Uterus (tissue), 4 donors: ENCODE data around the gene VAV1. TPM values are rescaled to one million over a fixed set of nuclear protein-coding genes. Genes with fewer than 3 reads are reported as not detected.

Experiments used
- DNase-seq, 2 donors: peaks; one replicate each; pipeline ENCODE4 v3.0.0-alpha.2; 2019 to 2020
- H3K27ac ChIP-seq, 2 donors: fragments of 200-600 bp; sonication (generic); 1 replicate in 1 of 2; 2 replicates in 1 of 2; pipeline ENCODE4 v1.5.1; 2016 to 2018
- H3K27me3 ChIP-seq, 2 donors: fragments of 200-600 bp; sonication (generic); one replicate each; pipeline ENCODE4 v1.5.1; 2018 to 2019; ENCODE audit warnings: control low read depth in 1 of 2
- H3K36me3 ChIP-seq, 2 donors: fragments of 200-600 bp; sonication (generic); one replicate each; pipeline ENCODE4 v1.5.1; 2019; ENCODE audit warnings: control low read depth in 1 of 2
- H3K4me1 ChIP-seq, 2 donors: fragments of 200-600 bp; sonication (generic); one replicate each; pipeline ENCODE4 v1.5.1; 2018 to 2019; ENCODE audit warnings: control low read depth in 1 of 2
- H3K4me3 ChIP-seq, 2 donors: fragments of 200-600 bp; sonication (generic); 1 replicate in 1 of 2; 2 replicates in 1 of 2; pipeline ENCODE4 v1.5.1; 2018 to 2019; ENCODE audit warnings: mild to moderate bottlenecking in 1 of 2
- H3K9me3 ChIP-seq, 2 donors: fragments of 200-600 bp; sonication (generic); one replicate each; pipeline ENCODE4 v1.5.1; 2019; ENCODE audit warnings: control low read depth in 1 of 2
- POLR2A ChIP-seq, 2 donors: fragments of 450-650 bp; IDR thresholded peaks; one replicate each; pipeline ENCODE4 v1.6.1; 2016; ENCODE audit warnings: antibody characterized with exemption in 2 of 2, mild to moderate bottlenecking in 1 of 2, moderate library complexity in 1 of 2
- intact Hi-C: fragments of 100-400 bp; cut with DNase I; formaldehyde crosslinking; loops from one replicate; pipeline ENCODE4 v1.15.1; 2023; ENCODE audit warnings: low total_unique reads
- total RNA-seq, 4 donors: library from RNA; depleted of rRNA in 3 of 4; stranded (reverse); fragments of >200 nt in 3 of 4; gene quantifications; one replicate each; pipeline versions ENCODE4 v1.1.0 to v1.2.4, GENCODE V29; 2014 to 2023
- TF ChIP-seq, protein P1 (sequence below), 4 experiments: fragments of 200-600 bp in 2 of 4; fragments of 450-650 bp in 2 of 4; sonication (generic) in 2 of 4; IDR thresholded peaks; one replicate each; pipeline ENCODE4 v1.5.1; 2016 to 2019; ENCODE audit warnings: antibody characterized with exemption in 4 of 4, mild to moderate bottlenecking in 2 of 4, moderate library complexity in 1 of 4
- donor health status: DM: yes; HTN: yes; CAD: no.

The VAV1 gene
- total RNA-seq, 4 donors from 2014 or later = 0.29 to 7.9 (median 4.6) TPM

GRCh38 chr19:6818246-6818645 lies 45.7 kb downstream of the VAV1 start:
- no peak for TF ChIP-seq POLR2A (IDR thresholded peaks at IDR 0.05)
- TF ChIP-seq, protein P1, sequence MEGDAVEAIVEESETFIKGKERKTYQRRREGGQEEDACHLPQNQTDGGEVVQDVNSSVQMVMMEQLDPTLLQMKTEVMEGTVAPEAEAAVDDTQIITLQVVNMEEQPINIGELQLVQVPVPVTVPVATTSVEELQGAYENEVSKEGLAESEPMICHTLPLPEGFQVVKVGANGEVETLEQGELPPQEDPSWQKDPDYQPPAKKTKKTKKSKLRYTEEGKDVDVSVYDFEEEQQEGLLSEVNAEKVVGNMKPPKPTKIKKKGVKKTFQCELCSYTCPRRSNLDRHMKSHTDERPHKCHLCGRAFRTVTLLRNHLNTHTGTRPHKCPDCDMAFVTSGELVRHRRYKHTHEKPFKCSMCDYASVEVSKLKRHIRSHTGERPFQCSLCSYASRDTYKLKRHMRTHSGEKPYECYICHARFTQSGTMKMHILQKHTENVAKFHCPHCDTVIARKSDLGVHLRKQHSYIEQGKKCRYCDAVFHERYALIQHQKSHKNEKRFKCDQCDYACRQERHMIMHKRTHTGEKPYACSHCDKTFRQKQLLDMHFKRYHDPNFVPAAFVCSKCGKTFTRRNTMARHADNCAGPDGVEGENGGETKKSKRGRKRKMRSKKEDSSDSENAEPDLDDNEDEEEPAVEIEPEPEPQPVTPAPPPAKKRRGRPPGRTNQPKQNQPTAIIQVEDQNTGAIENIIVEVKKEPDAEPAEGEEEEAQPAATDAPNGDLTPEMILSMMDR (IDR thresholded peaks at IDR 0.05) = no peak
- Histone ChIP-seq H3K4me1 (no peaks in the 10 kb centered on the region), H3K27ac (no peak overlapping the region), H3K4me3 (no peak overlapping the region), H3K27me3 (no peaks in the 10 kb centered on the region), H3K9me3 (peaks cover 0 to 7% of the 10 kb centered on the region in 2 donors), H3K36me3 (no peaks in the 10 kb centered on the region)
- no peak for DNase-seq
- intact Hi-C loops = no loop called here

DNA sequence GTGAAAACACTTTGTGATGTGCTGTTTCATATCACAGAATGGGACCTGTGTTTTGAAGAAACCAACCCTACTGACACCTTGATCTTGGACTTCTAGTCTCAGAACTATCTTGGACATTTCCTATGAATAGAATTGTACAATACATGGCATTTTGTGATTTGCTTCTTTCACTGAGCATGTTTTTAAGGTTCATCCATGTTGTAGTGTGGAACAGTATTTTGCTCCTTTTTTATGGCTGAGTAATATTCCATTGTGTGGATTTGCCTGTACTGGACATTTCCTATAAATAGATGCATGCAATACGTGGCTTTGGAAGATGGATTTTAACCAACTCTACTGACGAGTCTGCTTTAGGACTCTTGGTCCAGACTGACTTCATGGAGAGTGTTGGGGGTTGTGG lies 46.8 kb downstream of the VAV1 start:
- Histone ChIP-seq H3K27me3 (no peaks in the 10 kb centered on the region), H3K4me3 (no peak overlapping the region), H3K27ac (no peak overlapping the region), H3K36me3 (no peaks in the 10 kb centered on the region), H3K4me1 (no peaks in the 10 kb centered on the region), H3K9me3 (peaks cover 0 to 7% of the 10 kb centered on the region in 2 donors)
- no peak for DNase-seq
- intact Hi-C loops = no loop called here
- TF ChIP-seq, protein P1 (IDR thresholded peaks at IDR 0.05) = no peak
- no peak for TF ChIP-seq POLR2A (IDR thresholded peaks at IDR 0.05)

DNA sequence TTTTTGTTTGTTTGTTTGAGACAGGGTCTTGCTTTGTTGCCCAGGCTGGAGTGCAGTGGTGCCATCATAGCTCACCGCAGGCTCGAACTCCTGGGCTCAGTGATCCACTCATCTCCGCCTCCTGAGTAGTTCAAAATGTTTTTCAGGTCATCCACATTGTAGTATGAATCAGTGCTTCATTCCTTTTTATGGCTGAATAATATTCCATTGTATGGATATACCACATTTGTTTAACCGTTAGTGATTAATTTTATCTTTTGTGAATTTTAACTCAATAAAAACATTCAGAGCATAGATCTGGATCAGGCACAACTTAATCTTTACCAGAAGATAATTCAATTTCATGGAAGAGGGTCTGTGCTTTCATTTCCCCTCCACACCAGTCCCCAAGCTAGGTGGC lies 47.7 kb downstream of the VAV1 start:
- Histone ChIP-seq H3K4me1 (no peaks in the 10 kb centered on the region), H3K9me3 (peaks cover 0 to 7% of the 10 kb centered on the region in 2 donors), H3K4me3 (no peak overlapping the region), H3K36me3 (no peaks in the 10 kb centered on the region), H3K27me3 (no peaks in the 10 kb centered on the region), H3K27ac (no peak overlapping the region)
- no peak for DNase-seq
- TF ChIP-seq, protein P1 (IDR thresholded peaks at IDR 0.05) = no peak
- no peak for TF ChIP-seq POLR2A (IDR thresholded peaks at IDR 0.05)
- intact Hi-C loops = no loop called here

DNA sequence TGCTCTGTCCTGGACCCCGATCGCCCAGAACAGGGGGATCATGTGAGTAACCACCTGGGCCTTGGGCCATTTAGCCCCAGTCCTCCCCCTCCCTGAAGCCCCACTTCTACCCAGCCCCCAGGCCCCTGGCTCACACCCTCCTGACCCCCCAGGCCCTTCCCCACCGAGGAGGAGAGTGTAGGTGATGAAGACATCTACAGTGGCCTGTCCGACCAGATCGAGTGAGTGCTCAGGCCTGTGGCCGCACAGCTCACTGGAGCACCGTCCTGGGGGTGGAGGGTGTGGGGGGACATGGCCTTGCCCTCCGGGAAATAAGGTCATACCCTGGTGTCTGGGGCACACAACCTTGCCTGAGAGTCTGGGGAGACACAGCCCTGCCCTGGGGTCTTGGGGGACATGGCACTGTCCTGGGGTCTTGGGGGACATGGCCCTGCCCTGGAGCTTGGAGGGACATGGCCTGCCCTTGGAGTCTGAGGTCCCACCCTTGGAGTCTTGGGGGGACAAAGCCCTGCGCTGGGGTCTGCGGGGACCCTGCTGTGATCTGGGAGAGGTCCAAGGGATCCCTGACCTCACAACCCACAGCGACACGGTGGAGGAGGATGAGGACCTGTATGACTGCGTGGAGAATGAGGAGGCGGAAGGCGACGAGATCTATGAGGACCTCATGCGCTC lies 49.3 kb downstream of the VAV1 start:
- H3K27ac ChIP-seq = no peak overlapping the region
- no peak overlapping the region for H3K4me3 ChIP-seq
- no peaks in the 10 kb centered on the region for H3K4me1 ChIP-seq
- intact Hi-C loops = no loop called here
- no peaks in the 10 kb centered on the region for H3K36me3 ChIP-seq
- no peak for DNase-seq
- peaks cover 0 to 7% of the 10 kb centered on the region in 2 donors for H3K9me3 ChIP-seq
- TF ChIP-seq POLR2A (IDR thresholded peaks at IDR 0.05) = no peak
- TF ChIP-seq, protein P1 (IDR thresholded peaks at IDR 0.05) = no peak
- no peaks in the 10 kb centered on the region for H3K27me3 ChIP-seq

DNA sequence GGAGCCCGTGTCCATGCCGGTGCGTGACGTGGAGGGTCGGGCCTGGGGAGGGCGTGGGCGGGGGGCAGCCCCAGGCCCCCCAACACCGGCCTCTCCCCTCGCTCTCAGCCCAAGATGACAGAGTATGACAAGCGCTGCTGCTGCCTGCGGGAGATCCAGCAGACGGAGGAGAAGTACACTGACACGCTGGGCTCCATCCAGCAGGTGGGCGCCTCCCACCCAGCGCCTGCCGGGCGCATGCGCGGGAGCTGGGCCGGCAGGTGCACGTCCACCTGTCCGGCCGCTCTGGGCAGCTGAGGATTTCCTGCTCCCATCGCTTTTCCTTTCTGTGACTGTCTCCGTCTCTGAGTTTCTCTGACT lies 49.8 kb downstream of the VAV1 start:
- Histone ChIP-seq H3K27me3 (no peaks in the 10 kb centered on the region), H3K9me3 (peaks cover 0 to 7% of the 10 kb centered on the region in 2 donors), H3K4me3 (no peak overlapping the region), H3K27ac (no peak overlapping the region), H3K4me1 (no peaks in the 10 kb centered on the region), H3K36me3 (no peaks in the 10 kb centered on the region)
- intact Hi-C loops = no loop called here
- DNase-seq = no peak
- TF ChIP-seq, protein P1 (IDR thresholded peaks at IDR 0.05) = no peak
- TF ChIP-seq POLR2A (IDR thresholded peaks at IDR 0.05) = no peak
